Body of pancreas (tissue), 4 donors: ENCODE data around the gene PTGR2.

ENCODE experiments used
- POLR2A ChIP-seq, 3 donors: fragments of 450-650 bp; IDR thresholded peaks; one replicate each; pipeline ENCODE4 v1.6.1; 2016; ENCODE audit warnings: antibody characterized with exemption in 3 of 3, mild to moderate bottlenecking in 2 of 3
- TF ChIP-seq, protein P1 (sequence below), 7 experiments: fragments of 450-650 bp in 4 of 7; fragments of 200-600 bp in 3 of 7; sonication (generic) in 3 of 7; IDR thresholded peaks; one replicate each; pipeline ENCODE4 v1.5.1; 2016 to 2019; ENCODE audit warnings: antibody characterized with exemption in 7 of 7

DNA sequence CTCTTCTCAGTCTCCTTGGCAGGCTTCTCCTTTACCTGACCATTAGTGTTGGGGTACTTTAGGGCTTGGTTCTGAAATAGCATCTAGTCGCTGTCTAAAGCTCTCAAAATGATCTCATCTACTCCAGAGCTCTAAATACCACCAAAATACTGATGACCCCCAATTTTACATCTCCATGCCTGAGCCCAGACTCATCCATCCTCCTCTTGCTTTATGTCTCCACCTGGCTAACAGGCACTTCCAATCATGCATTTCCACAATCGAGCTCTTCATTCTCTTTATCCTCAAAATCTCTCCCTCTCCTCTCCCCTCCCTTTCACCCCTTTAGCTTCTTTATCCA, 40.5 kb upstream of the PTGR2 start:
- TF ChIP-seq, protein P1, sequence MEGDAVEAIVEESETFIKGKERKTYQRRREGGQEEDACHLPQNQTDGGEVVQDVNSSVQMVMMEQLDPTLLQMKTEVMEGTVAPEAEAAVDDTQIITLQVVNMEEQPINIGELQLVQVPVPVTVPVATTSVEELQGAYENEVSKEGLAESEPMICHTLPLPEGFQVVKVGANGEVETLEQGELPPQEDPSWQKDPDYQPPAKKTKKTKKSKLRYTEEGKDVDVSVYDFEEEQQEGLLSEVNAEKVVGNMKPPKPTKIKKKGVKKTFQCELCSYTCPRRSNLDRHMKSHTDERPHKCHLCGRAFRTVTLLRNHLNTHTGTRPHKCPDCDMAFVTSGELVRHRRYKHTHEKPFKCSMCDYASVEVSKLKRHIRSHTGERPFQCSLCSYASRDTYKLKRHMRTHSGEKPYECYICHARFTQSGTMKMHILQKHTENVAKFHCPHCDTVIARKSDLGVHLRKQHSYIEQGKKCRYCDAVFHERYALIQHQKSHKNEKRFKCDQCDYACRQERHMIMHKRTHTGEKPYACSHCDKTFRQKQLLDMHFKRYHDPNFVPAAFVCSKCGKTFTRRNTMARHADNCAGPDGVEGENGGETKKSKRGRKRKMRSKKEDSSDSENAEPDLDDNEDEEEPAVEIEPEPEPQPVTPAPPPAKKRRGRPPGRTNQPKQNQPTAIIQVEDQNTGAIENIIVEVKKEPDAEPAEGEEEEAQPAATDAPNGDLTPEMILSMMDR (IDR thresholded peaks at IDR 0.05), result no peak
- no peak for TF ChIP-seq POLR2A (IDR thresholded peaks at IDR 0.05)
